ENCODE results near the gene SYT1. TPM values are rescaled to one million over a fixed set of nuclear protein-coding genes. Genes with fewer than 3 reads are reported as not detected.

SYT1 gene
- total and polyA plus RNA-seq, 2 of the 4 experiments (the other 2 are of a cell fraction), result 2.8 to 3.0 TPM

DNA sequence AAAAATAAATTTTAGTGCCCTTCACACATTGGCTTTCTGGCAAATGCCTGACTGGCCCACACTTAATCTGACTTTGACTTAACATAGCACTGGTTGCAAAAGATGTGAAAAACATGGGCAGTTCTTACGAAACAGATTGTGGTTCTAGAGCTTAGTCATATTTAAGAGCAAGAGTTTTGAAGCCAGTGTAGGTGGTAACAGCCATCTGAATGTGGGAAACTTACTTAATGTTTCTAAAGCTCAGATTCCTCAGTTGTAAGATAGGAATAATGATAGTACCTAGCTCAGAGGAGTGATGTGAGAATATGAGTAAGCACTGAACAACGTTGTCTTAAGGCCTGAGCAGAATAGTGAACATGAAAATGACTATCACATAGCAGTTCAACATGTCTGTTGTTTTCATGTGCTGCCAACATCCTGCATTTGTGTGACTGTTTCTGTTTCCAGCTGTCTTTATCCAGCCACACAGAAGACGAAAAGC lies 262.7 kb downstream of the SYT1 start:
- BruUV-seq (replicated peaks), result no TSS peak
- no peak overlapping the region for H2AK5ac ChIP-seq (ENCODE audit: low read depth, low read length)
- H2BK5ac ChIP-seq (ENCODE audit: low read depth, low read length, poor library complexity, severe bottlenecking), result peak overlapping the region; percentile 90
- H3K4me2 ChIP-seq (ENCODE audit: low read depth, low read length), result peak overlapping the region; percentile 1; the same call in 1 of the 2 replicates
- H3K9ac ChIP-seq (ENCODE audit: low read depth, low read length), result no peak overlapping the region
- no peaks in the 10 kb centered on the region for H3K9me3 ChIP-seq (ENCODE audit: control insufficient read depth, insufficient read depth, low read length)
- no peak overlapping the region for H3K4me3 ChIP-seq (ENCODE audit: insufficient read depth, low read depth, low read length)
- TF ChIP-seq FOS (IDR thresholded peaks at IDR 0.05; ENCODE audit: low read depth, low read length) (peak; percentile 53), CEBPB (IDR thresholded peaks at IDR 0.05; ENCODE audit: low read depth, low read length) (peak; percentile 97), MAZ (IDR thresholded peaks at IDR 0.05; ENCODE audit: borderline replicate concordance, low read depth, low read length) (0 out of 2 replicates have a peak, but pooled peaks have one; percentile 25), RAD21 (IDR thresholded peaks at IDR 0.05; ENCODE audit: low read length) (no peak), BHLHE40 (IDR thresholded peaks at IDR 0.05; ENCODE audit: low read depth, low read length) (peak; percentile 43; the same call in 1 of the 2 replicates)
- dilution Hi-C loops (cut with HindIII; ENCODE audit: low sequenced_read_pairs, unreplicated experiment), result no loop called here
- DNase-seq (peak; percentile 96), ATAC-seq (ENCODE audit: low read depth) (peak; percentile 91)
- H3K79me1 ChIP-seq (ENCODE audit: low read depth in 1 of 2, low read length in 2 of 2), result no peaks in the 10 kb centered on the region
- no peak overlapping the region for H3K18ac ChIP-seq (ENCODE audit: low read depth, low read length)
- H3K9me1 ChIP-seq (ENCODE audit: insufficient read depth, low read length), result peaks cover 3% of the 10 kb centered on the region; the same call in 1 of the 2 replicates
- peak overlapping the region; percentile 22; the same call in 1 of the 2 replicates for H3K56ac ChIP-seq (ENCODE audit: extremely low read depth, insufficient read depth, low read length)
- intact Hi-C loops (cut with micrococcal nuclease), result no loop called here
- peak overlapping the region; percentile 29; the same call in 1 of the 2 replicates for H2BK20ac ChIP-seq (ENCODE audit: low read depth, low read length)
- no peak overlapping the region for H4K91ac ChIP-seq (ENCODE audit: insufficient read depth, low read depth, low read length)
- H2BK120ac ChIP-seq (ENCODE audit: low read depth, low read length), result peak overlapping the region; percentile 53; the same call in 1 of the 2 replicates
- H3K27me3 ChIP-seq (ENCODE audit: control insufficient read depth, insufficient read depth, low read length), result no peaks in the 10 kb centered on the region
- in situ Hi-C loops (cut with MboI; ENCODE audit: low sequenced_read_pairs), result no loop called here
- WGBS, 2 experiments (ENCODE audit: extremely low coverage in 2 of 2, insufficient read length in 1 of 2), result 0% methylated on average over 1 of the region's 3 CpGs; no CpG with 5 or more reads in 1 of the 2 experiments
- H3K36me3 ChIP-seq (ENCODE audit: control insufficient read depth, insufficient read depth, low read length), result no peaks in the 10 kb centered on the region
- no peak overlapping the region for H4K5ac ChIP-seq (ENCODE audit: low read depth, low read length)
- no peaks in the 10 kb centered on the region; the same call in 1 of the 2 replicates for H3K4me1 ChIP-seq (ENCODE audit: control insufficient read depth, insufficient read depth, low read length)
- H3K27ac ChIP-seq (ENCODE audit: insufficient read depth, low read length), result no peak overlapping the region
- peaks cover 3% of the 10 kb centered on the region; the same call in 1 of the 2 replicates for H4K20me1 ChIP-seq (ENCODE audit: insufficient read depth, low read length)
- 0 out of 2 replicates have a peak overlapping the region, but pooled peaks have one; percentile 17 for H3K4ac ChIP-seq (ENCODE audit: low read depth, low read length)
- peak overlapping the region; percentile 66; the same call in 1 of the 2 replicates for H3K14ac ChIP-seq (replicated peaks; ENCODE audit: low read depth, low read length)
- H2BK15ac ChIP-seq (ENCODE audit: low read depth, low read length), result no peak overlapping the region
- H4K8ac ChIP-seq (ENCODE audit: low read depth in 2 of 2, low read length in 2 of 2), result no peak overlapping the region
- no peak overlapping the region for H2AFZ ChIP-seq (replicated peaks; ENCODE audit: low read length, poor library complexity)
- CTCF ChIA-PET, result no interaction called here
- POLR2A ChIA-PET (ENCODE audit: unreplicated experiment), result no interaction called here
- no peak overlapping the region for H2AK9ac ChIP-seq (replicated peaks; ENCODE audit: low read depth, low read length, poor library complexity)
- H3K23ac ChIP-seq (ENCODE audit: low read depth, low read length), result no peak overlapping the region; the same call in 1 of the 2 replicates
